ENCODE results near the gene RBAK.
"Not testable (repeated sequence)": the region's sequence is repeated elsewhere in the genome, so short reads cannot be mapped to it uniquely, and the experiment has no call there.

Gene RBAK

DNA sequence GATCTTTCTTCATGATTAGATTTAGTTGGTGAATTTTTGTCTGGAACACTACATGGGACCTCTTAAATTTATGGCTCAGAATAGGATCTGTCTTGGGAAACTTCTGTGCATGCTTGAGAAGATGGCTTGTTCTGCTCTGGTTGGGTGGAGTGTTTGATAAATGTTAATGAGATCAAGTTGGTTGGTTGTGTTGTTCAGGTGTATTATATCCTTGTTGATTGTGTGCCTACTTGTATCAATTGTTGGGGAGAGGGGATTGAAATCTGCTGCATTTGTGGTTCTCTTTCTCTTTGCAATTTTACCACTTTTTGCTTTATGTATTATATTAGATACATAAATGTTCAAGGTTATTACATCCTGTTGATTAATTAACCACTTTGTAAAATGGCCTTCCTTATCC is 6.1 kb downstream of the RBAK start:
- DNase-seq (ENCODE audit: low spot score), result not testable (repeated sequence)

DNA sequence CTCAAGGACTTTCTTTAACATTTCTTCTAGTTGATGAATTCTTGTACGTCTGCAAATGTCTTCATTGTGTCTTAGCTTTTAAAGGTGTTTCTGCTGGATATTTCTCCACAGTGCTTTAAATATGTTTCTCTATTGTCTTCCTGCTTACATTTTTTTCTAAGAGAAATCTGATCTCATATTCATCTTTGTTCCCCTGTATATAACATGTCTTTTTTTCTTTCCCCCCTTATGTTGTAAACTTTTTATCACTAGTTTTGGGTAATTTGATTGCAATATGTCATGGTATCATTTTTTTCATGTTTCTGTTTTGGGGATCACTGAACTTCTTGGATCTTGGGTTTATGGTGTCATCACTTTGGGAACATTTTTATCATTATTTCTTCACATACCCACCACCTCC is 7.5 kb downstream of the RBAK start:
- no peak for DNase-seq (ENCODE audit: low spot score)

DNA sequence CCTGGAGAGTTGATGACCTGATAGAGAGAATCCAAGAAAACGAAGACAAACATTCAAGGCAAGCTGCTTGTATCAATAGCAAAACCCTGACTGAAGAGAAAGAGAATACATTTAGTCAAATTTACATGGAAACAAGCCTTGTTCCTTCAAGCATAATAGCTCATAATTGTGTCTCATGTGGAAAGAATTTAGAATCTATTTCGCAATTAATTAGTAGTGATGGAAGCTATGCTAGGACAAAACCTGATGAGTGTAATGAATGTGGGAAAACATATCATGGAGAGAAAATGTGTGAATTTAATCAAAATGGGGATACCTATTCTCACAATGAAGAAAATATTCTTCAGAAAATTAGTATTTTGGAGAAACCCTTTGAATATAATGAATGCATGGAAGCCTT is 18.0 kb downstream of the RBAK start:
- no peak for DNase-seq (ENCODE audit: low spot score)

DNA sequence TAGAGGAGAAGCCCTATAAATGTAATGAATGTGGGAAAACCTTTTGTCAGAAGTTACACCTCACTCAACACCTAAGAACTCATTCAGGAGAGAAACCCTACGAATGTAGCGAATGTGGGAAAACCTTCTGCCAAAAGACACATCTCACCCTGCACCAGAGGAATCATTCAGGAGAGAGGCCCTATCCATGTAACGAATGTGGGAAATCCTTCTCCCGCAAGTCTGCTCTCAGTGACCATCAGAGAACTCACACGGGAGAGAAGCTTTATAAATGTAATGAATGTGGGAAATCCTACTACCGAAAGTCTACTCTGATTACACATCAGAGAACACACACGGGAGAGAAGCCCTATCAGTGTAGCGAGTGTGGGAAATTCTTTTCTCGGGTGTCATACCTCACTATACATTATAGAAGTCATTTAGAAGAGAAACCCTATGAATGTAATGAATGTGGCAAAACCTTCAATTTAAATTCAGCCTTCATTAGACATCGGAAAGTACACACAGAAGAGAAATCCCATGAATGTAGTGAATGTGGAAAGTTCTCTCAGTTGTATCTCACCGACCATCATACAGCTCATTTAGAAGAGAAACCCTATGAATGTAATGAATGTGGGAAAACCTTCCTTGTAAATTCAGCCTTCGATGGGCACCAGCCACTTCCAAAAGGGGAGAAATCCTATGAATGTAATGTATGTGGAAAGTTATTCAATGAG is 18.9 kb downstream of the RBAK start:
- DNase-seq (ENCODE audit: low spot score), result no peak

DNA sequence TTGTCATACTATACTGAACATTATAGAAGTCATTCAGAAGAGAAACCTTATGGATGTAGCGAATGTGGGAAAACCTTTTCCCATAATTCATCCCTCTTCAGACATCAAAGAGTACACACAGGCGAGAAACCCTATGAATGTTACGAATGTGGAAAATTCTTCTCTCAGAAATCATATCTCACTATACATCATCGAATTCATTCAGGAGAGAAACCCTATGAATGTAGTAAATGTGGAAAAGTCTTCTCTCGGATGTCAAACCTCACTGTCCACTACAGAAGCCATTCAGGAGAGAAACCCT is 19.4 kb downstream of the RBAK start:
- DNase-seq (ENCODE audit: low spot score), result no peak

DNA sequence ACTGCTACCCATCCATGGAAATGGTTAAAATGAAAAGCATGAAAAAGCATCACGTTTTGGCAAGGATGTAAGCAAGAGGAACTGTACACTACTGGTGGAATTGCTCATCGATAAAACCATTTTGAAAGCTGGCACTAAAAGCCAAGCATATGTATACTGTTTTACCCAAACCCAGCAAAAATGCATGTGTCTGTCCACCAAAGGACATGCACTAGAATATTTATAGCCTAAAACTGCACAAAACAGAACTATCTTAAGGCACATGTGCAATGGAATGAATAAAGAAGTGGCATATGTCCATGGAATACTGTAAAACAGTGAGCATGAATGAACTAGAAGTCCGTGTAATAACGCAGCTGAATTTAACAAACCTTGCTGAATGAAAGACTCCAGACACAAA is 22.9 kb downstream of the RBAK start:
- DNase-seq (ENCODE audit: low spot score), result no peak

DNA sequence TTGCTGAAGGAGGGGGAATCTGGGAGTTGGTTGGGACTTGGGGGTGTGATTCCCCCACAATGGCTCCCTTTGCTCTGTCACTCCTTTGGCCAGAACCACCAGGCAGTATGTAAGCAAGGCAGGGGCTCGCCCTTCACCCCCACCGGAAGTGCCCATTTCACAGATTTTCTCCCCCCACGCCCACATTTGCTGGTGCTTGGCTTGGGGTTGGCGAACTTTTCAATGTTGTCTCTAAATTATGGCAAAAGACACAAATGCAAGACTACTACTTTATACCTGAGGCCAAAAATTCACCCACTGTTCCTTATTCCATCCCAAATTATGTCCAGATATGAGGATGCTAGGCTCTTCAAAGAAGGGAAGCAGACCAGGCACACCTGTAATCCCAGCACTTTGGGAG is 24.5 kb downstream of the RBAK start:
- no peak for DNase-seq (ENCODE audit: low spot score)

DNA sequence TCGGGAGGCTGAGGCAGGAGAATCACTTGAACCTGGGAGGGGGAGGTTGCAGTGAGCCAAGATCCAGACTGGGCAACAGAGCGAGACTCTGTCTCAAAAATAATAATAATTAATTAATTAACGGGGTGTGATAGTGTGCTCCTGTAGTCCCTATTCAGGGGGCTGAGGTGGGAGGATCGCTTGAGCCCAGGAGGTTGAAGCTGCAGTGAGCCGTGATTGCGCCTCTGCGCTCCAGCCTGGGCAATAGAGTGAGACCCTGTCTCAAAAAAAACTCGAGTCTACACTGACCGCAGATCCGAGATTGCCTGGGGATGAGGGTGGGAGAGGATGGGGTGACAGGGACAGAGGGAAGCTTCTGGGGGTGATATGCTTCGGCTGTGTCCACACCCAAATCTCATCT is 29.5 kb downstream of the RBAK start:
- DNase-seq (ENCODE audit: low spot score), result not testable (repeated sequence)

DNA sequence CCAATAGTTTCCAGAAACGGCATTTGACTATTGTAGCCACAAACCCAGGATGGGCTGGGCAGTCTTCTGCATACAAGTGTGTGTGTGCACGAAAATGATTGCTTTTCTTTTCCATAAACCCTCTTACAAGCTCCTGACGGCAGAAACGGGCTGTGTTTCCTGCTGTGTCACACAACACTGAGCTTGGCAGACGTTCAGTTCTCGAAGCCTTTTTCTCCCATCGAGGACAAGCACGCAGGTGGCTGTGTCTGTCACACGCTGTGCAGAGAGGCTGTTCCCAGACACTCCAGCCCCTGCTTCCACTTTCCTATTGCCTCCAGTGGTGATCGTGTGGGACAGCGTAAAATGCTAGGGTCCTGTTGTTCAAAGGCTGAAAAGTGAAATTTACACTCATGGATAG is 32.1 kb downstream of the RBAK start:
- peak; percentile 36 for DNase-seq (ENCODE audit: low spot score)

DNA sequence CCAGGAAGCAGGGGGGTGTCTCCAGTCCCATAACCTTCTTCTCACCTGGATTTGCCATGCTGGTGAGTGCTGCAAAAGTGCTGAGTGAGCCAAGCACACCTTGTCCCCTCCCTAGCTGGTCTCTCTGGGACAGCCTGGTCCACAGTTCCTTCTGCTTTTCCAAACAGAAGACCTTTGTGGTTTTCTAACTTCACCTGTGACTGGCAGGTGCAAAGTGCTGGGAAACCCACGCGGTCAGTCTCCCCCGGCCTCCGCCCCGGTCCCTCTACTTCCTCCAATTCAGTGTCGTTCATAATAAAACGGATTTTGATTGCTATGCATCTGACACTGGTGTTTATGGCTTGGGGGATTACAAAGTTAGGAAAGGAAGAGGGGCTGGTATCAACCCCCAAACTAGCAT is 37.1 kb downstream of the RBAK start:
- no peak for DNase-seq (ENCODE audit: low spot score)

DNA sequence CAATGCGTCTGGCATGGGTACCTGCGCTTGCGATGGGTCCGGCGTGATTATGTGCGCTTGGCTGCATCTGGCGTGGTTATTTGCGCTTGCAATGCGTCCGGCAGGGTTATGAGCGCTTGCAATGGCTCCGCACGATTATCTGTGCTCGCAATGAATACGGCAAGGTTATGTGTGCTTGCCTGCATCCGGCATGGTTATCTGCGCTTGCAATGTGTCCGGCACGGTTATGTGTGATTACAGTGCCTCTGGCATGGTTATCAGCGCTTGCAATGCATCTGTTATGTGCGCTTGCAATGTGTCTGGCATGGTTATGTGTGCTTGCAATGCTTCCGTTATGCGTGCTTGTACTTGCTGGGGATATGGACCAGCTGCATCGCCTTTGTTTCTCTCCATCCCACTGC is 37.7 kb downstream of the RBAK start:
- no peak for DNase-seq (ENCODE audit: low spot score)

DNA sequence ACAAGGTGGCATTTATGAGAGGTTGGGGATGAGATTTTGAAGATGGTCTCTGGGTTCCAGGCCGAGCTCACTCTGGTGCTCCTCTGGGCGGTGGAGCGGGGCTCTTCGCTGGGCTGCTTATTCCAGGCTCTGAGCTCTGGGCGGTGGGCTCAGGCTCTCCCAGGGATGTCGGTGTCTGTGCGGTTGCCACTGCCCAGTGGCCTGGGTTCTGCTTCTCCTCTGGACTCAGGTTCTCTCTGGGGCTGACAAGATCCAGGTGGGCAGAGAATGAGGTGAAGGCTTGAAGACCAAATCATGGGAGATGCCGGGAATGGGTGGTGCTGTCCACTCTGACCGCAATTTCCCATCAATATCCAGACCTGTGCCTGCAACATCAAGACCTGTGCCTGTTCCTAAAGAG is 40.6 kb downstream of the RBAK start:
- DNase-seq (ENCODE audit: low spot score), result no peak

DNA sequence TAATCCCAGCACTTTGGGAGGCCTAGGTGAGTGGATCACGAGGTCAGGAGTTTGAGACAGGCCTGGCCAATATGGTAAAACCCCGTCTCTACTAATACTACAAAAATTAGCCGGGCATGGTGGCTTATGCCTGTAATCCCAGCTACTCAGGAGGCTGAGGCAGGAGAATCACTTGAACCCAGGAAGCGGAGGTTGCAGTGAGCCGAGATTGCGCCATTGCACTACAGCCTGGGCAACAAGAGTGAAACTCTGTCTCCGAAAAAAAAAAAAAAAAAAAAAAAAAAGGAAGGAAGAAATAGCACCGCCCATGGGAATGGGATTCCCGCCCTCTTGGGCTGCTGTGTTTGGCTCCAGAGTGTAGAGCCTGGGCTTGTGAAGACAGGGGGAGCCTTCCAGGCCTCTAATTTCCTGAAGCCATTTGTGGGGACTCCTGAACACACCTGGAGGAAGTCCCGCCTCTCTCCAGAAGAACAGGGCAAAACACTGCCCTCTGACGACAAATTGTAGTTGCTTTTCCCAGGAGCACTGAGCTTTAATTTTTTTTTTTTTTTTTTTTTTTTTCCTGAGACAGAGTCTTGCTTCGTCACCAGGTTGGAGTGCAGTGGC is 42.7 kb downstream of the RBAK start:
- not testable (repeated sequence) for DNase-seq (ENCODE audit: low spot score)

DNA sequence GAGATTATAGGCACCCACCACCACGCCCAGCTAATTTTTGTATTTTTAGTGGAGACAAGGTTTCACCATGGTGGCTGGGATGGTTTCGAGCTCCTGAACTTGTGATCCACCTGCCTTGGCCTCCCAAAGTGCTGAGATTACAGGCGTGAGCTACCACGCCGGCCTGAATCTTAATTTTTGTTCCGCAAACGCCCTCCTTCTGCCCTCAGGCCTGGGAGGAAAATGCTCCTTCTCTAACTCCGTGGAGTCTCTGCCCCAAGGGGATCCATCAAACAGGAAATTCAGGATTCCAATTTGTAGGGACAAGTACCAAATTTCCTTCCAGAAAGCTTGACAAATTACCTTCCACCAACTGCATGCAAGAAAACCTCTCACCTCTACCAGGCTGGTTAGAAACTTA is 43.2 kb downstream of the RBAK start:
- DNase-seq (ENCODE audit: low spot score), result no peak

DNA sequence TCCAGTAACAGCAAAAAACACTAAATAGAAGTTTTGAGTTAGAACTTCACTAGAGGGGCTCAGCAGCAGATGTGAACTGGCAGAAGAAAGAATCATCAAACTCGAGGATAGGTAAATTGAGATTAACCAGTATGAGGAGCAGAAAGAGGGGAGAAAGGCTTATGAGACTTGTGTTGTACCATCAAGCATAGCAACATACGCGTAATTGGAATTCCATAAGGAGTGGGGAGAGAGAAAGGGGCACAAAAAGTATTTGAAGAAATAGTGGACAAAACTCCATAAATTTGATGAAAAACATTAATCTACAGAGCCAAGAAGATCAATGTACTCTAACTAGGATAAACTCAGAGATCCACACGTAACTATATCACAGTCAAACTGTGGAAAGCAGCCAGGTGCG is 48.3 kb downstream of the RBAK start:
- DNase-seq (ENCODE audit: low spot score), result no peak

DNA sequence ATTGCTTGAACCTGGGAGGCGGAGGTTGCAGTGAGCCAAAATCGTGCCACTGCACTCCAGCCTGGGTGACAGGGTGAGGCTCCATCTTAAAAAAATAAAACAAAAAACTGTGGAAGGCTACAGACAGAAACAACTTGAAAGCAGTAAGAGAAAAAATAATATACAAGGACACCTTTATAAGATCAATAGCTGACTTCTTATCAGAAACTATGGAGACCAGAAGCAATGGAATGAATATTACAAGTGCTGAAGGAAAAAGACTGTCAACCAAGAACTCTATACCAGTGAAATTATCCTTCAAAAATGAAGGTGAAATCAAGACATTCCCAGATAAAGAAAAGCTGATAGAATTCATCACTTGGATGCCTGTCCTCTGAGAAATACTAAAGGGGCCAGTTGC is 49.0 kb downstream of the RBAK start:
- no peak for DNase-seq (ENCODE audit: low spot score)

DNA sequence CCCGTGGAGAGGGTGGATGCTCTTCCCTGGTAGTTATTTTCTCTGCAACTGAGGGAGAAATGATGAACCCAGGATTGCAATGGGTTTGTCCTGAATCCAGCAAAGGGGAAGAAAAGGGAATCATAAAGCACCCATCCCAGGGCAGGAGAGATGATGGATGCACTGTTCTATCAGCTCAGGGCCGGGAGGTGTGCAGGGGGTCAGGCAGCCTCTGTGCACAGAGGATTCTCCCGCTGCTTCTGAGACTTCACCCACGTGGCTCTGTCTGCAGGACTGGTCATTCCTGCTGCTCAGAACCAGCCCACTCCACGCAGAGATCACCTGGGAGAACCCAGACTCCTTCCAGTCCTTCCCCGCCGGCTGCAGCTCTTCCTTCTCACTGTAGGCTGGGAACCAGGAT is 70.7 kb downstream of the RBAK start:
- DNase-seq (ENCODE audit: low spot score), result no peak

DNA sequence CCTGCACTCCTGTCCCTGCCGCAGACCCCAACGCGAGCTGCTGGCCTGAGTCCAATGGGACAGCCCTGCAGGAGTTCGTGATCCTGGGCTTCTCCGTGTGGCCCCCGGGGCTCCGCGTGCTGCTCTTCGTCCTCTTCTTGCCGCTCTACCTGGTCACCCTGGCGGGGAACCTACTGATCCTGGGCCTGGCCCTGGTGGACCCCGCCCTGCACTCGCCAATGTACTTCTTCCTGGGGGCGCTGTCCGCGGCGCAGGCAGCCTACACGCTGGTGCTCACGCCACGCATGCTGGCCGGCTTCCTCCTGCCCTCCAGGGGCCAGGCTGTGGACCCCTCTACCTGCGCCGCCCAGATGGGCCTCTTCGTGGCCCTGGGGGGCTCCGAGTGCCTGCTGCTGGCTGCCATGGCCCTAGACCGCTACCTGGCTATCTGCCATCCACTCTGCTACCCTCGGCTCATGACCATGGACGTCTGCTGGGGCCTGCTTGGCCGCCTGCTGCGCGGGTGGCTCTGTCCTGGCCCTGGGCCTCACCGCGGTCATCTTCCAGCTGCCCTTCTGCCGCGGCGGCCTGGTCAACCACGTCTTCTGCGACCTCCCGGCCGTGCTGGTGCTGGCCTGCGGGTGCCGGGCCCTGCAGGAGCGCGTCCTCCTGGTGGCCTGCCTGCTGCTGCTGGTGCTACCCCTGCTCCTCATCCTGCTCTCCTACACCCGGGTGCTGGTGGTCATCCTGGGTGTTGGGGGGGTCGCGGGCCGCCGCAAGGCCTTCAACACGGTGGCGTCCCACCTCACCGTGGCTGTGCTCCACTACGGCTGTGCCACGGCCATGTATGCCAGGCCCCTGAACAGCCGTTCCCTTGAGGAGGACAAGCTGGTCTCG is 71.7 kb downstream of the RBAK start:
- no peak for DNase-seq (ENCODE audit: low spot score)
